Kidney epithelial cell (primary cell): ENCODE data around the gene BCR. TPM values are rescaled to one million over a fixed set of nuclear protein-coding genes. Genes with fewer than 3 reads are reported as not detected.

ENCODE experiments used
- DNase-seq: peaks from one replicate; pipeline ENCODE4 v3.0.0-alpha.2; 2010; ENCODE audit warnings: low read depth
- H3K27me3 ChIP-seq: 2 replicates; pipeline ENCODE4 v1.6.0; 2011; ENCODE audit warnings: low read length; ENCODE audit not compliant: control insufficient read depth, insufficient read depth
- H3K36me3 ChIP-seq: 2 replicates; pipeline ENCODE4 v1.5.1; 2011; ENCODE audit warnings: low read length; ENCODE audit not compliant: control insufficient read depth, insufficient read depth
- H3K4me3 ChIP-seq: 2 replicates; pipeline ENCODE4 v1.5.1; 2011; ENCODE audit warnings: low read depth, mild to moderate bottlenecking, control low read depth, low read length
- total RNA-seq: library from RNA; depleted of rRNA; stranded (reverse); fragments of >200 nt; gene quantifications from 2 replicates; pipeline ENCODE4 v1.2.3, GENCODE V29; 2015
- TF ChIP-seq, protein P1 (sequence below): IDR thresholded peaks from 2 replicates; pipeline ENCODE4 v1.5.1; 2011; ENCODE audit warnings: mild to moderate bottlenecking, moderate library complexity, low read length, control low read depth, inconsistent platforms; ENCODE audit not compliant: insufficient read depth, poor library complexity, severe bottlenecking

BCR gene
- total RNA-seq, 1 donor from 2014 or later, result 42.5 TPM

GRCh38 chr22:23157560-23158515 lies 22.5 kb upstream of the BCR start:
- TF ChIP-seq, protein P1, sequence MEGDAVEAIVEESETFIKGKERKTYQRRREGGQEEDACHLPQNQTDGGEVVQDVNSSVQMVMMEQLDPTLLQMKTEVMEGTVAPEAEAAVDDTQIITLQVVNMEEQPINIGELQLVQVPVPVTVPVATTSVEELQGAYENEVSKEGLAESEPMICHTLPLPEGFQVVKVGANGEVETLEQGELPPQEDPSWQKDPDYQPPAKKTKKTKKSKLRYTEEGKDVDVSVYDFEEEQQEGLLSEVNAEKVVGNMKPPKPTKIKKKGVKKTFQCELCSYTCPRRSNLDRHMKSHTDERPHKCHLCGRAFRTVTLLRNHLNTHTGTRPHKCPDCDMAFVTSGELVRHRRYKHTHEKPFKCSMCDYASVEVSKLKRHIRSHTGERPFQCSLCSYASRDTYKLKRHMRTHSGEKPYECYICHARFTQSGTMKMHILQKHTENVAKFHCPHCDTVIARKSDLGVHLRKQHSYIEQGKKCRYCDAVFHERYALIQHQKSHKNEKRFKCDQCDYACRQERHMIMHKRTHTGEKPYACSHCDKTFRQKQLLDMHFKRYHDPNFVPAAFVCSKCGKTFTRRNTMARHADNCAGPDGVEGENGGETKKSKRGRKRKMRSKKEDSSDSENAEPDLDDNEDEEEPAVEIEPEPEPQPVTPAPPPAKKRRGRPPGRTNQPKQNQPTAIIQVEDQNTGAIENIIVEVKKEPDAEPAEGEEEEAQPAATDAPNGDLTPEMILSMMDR, result no peak
- Histone ChIP-seq H3K36me3 (no peaks in the 10 kb centered on the region), H3K4me3 (no peak overlapping the region), H3K27me3 (no peaks in the 10 kb centered on the region)
- no peak for DNase-seq

DNA sequence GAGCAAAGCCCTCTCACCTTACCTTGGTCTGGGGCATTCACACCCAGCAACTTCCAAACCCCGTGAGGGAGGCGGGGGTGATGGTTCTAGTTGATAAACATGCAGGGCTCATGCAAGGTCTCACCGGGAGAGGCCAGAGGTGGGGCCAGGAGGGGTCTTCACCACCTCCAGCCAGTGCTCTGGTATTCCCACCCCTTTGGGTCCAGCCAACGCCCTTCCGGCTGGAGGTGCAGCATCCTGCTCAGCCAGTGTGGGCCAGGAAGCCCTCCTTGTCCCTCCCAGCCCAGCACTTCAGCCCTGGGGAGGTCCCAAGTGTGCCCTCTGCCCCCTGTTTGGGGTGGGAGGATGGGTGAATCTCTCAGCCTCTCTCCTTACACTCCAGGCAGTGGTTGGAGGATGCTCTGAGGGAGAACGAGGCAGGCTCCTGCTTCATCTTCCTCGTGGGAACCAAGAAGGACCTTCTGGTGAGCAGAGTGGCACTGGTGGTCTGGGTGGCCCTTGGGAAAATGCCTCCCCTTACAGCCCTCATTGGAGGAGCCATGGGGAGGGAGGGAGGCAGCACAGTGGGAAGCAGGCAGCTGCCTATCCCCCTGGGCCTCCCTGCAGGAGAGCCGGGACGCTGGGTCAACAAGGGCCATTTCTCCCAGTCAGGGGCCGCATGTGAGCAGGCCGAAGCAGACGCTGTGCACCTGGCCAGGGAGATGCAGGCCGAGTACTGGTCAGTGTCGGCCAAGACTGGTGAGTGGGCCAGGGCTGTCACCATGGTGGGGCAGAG lies 21.6 kb upstream of the BCR start:
- TF ChIP-seq, protein P1, result no peak
- Histone ChIP-seq H3K4me3 (no peak overlapping the region), H3K27me3 (no peaks in the 10 kb centered on the region), H3K36me3 (no peaks in the 10 kb centered on the region)
- no peak for DNase-seq

DNA sequence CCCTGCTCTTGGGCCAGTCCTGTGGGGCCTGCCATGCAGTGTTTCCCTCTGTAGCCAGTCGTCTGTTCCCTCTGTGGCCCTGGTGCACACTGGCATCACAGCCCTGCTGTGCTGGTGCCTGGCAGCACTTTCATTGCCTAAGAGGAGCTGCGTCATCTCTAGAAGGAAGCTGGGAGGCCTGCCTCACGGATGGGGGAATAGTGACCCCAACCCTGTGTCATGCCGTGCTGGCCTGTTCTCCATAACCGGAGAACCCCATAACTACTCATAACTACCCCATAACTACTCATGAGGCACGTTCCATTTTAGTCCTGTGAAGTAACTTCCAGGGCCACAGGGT lies 21.0 kb upstream of the BCR start:
- H3K27me3 ChIP-seq, result no peaks in the 10 kb centered on the region
- TF ChIP-seq, protein P1, result no peak
- no peak overlapping the region for H3K4me3 ChIP-seq
- H3K36me3 ChIP-seq, result no peaks in the 10 kb centered on the region
- no peak for DNase-seq

GRCh38 chr22:23161029-23161428 lies 19.3 kb upstream of the BCR start:
- TF ChIP-seq, protein P1, result no peak
- Histone ChIP-seq H3K36me3 (no peaks in the 10 kb centered on the region), H3K4me3 (no peak overlapping the region), H3K27me3 (no peaks in the 10 kb centered on the region)
- no peak for DNase-seq

DNA sequence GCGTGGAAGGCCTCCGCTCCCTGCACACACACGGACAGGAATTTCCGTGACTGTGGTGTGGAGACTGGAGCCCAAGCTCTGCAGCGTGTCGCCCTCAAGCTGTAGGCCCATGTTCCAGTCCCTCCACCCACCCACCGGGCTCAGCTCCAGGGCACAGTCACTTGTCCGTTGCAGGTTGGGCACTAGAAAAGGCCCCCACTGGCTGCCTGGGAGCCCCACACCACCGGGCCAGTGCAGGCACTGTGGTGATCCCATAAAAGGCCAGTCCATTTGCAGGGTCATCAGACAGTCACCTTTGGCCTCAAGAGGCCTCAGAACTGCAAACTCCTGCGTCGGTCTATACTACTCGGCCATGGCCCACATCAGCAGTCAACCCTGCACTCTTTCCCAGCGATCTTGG lies 18.7 kb upstream of the BCR start:
- no peaks in the 10 kb centered on the region for H3K36me3 ChIP-seq
- H3K27me3 ChIP-seq, result no peaks in the 10 kb centered on the region
- no peak overlapping the region for H3K4me3 ChIP-seq
- TF ChIP-seq, protein P1, result no peak
- no peak for DNase-seq
